GM18505 (cell line): ENCODE measurements around the gene THBD.

Experiments
- ATAC-seq: cut with Tn5 transposase; IDR thresholded peaks from one replicate; pipeline ENCODE4 v1.9.1; 2021; ENCODE audit not compliant: unreplicated experiment
- POLR2A ChIP-seq: IDR thresholded peaks from 4 replicates; pipeline ENCODE4 v1.6.1; 2011; ENCODE audit warnings: borderline replicate concordance; ENCODE audit not compliant: insufficient read depth, insufficient read length; ENCODE audit errors: extremely low read depth

The THBD gene

GRCh38 chr20:23080521-23080920, 31.0 kb upstream of the THBD start:
- no peak for TF ChIP-seq POLR2A
- no peak for ATAC-seq

GRCh38 chr20:23079926-23080325, 30.5 kb upstream of the THBD start:
- ATAC-seq: no peak
- no peak for TF ChIP-seq POLR2A

- no peak for TF ChIP-seq POLR2A
- ATAC-seq: no peak
Measured at GRCh38 chr20:23079016-23079351, 29.5 kb upstream of the THBD start.

- ATAC-seq: no peak
- no peak for TF ChIP-seq POLR2A
Measured at GRCh38 chr20:23078351-23079015, 29.0 kb upstream of the THBD start.

GRCh38 chr20:23077277-23077676, 27.8 kb upstream of the THBD start:
- no peak for TF ChIP-seq POLR2A
- no peak for ATAC-seq

GRCh38 chr20:23074052-23074451, 24.6 kb upstream of the THBD start:
- no peak for TF ChIP-seq POLR2A
- no peak for ATAC-seq

- no peak for ATAC-seq
- no peak for TF ChIP-seq POLR2A
Measured at GRCh38 chr20:23072892-23073586, 23.6 kb upstream of the THBD start.

- no peak for ATAC-seq
- no peak for TF ChIP-seq POLR2A
Measured at GRCh38 chr20:23071996-23072395, 22.5 kb upstream of the THBD start.

GRCh38 chr20:23071398-23071797, 21.9 kb upstream of the THBD start:
- TF ChIP-seq POLR2A: no peak
- no peak for ATAC-seq

- no peak for TF ChIP-seq POLR2A
- ATAC-seq: no peak
Measured at GRCh38 chr20:23069108-23069507, 19.6 kb upstream of the THBD start.

- no peak for ATAC-seq
- TF ChIP-seq POLR2A: no peak
Measured at GRCh38 chr20:23068283-23068682, 18.8 kb upstream of the THBD start.

GRCh38 chr20:23066772-23067171, 17.3 kb upstream of the THBD start:
- ATAC-seq: no peak
- TF ChIP-seq POLR2A: no peak

- ATAC-seq: no peak
- TF ChIP-seq POLR2A: no peak
Measured at GRCh38 chr20:23065266-23066201, 16.1 kb upstream of the THBD start.
